HG03175 (cell line): Measurements from ENCODE around the gene ST7.

Experiments used
- ATAC-seq: cut with Tn5 transposase; IDR thresholded peaks from one replicate; pipeline ENCODE4 v1.9.1; 2021; ENCODE audit warnings: mild to moderate bottlenecking, moderate library complexity; ENCODE audit not compliant: unreplicated experiment

The ST7 gene

GRCh38 chr7:117184367-117184766 lies 231.1 kb downstream of the ST7 start:
- ATAC-seq = no peak

GRCh38 chr7:117185124-117185523 lies 231.8 kb downstream of the ST7 start:
- ATAC-seq = no peak

- no peak for ATAC-seq
These were observed 233.1 kb downstream of the ST7 start for GRCh38 chr7:117186218-117187010.

GRCh38 chr7:117188376-117188775 lies 235.1 kb downstream of the ST7 start:
- no peak for ATAC-seq

- ATAC-seq = no peak
These were observed 235.8 kb downstream of the ST7 start for GRCh38 chr7:117188949-117189592.

GRCh38 chr7:117190104-117190503 lies 236.8 kb downstream of the ST7 start:
- ATAC-seq = no peak

GRCh38 chr7:117190746-117191435 lies 237.6 kb downstream of the ST7 start:
- ATAC-seq = no peak

- no peak for ATAC-seq
These were observed 238.8 kb downstream of the ST7 start for GRCh38 chr7:117192108-117192507.

- no peak for ATAC-seq
These were observed 240.3 kb downstream of the ST7 start for GRCh38 chr7:117193564-117193963.

- no peak for ATAC-seq
These were observed 241.1 kb downstream of the ST7 start for GRCh38 chr7:117194445-117194844.

GRCh38 chr7:117195361-117196029 lies 242.2 kb downstream of the ST7 start:
- ATAC-seq = no peak

- ATAC-seq = no peak
These were observed 246.8 kb downstream of the ST7 start for GRCh38 chr7:117200132-117200531.

- ATAC-seq = no peak
These were observed 247.6 kb downstream of the ST7 start for GRCh38 chr7:117200786-117201458.

- ATAC-seq = no peak
These were observed 249.2 kb downstream of the ST7 start for GRCh38 chr7:117202511-117202910.

- ATAC-seq = no peak
These were observed 249.9 kb downstream of the ST7 start for GRCh38 chr7:117203205-117203604.

GRCh38 chr7:117205873-117206272 lies 252.6 kb downstream of the ST7 start:
- no peak for ATAC-seq

GRCh38 chr7:117208257-117208656 lies 255.0 kb downstream of the ST7 start:
- ATAC-seq = no peak

GRCh38 chr7:117210397-117210796 lies 257.1 kb downstream of the ST7 start:
- no peak for ATAC-seq

- no peak for ATAC-seq
These were observed 257.6 kb downstream of the ST7 start for GRCh38 chr7:117210908-117211307.

GRCh38 chr7:117211614-117212013 lies 258.3 kb downstream of the ST7 start:
- ATAC-seq = no peak
